D721Med (cell line): ENCODE measurements around the gene RBM8A.
A peak's percentile ranks its signal among the peaks of the same experiment; 100 is the strongest.

Source experiments
- DNase-seq: peaks from one replicate; pipeline ENCODE4 v3.0.0; 2011; ENCODE audit warnings: low spot score; ENCODE audit not compliant: insufficient read length
- FAIRE-seq: peaks from 2 replicates; lab custom pipeline; 2011; peaks lifted over from hg19 to GRCh38; lab: Jason Lieb, UNC
- TF ChIP-seq, protein P1 (sequence below): IDR thresholded peaks from 2 replicates; pipeline ENCODE4 v1.5.1; 2012; ENCODE audit warnings: mild to moderate bottlenecking, control low read depth; ENCODE audit not compliant: insufficient read depth; ENCODE audit errors: missing control alignments

The RBM8A gene

DNA sequence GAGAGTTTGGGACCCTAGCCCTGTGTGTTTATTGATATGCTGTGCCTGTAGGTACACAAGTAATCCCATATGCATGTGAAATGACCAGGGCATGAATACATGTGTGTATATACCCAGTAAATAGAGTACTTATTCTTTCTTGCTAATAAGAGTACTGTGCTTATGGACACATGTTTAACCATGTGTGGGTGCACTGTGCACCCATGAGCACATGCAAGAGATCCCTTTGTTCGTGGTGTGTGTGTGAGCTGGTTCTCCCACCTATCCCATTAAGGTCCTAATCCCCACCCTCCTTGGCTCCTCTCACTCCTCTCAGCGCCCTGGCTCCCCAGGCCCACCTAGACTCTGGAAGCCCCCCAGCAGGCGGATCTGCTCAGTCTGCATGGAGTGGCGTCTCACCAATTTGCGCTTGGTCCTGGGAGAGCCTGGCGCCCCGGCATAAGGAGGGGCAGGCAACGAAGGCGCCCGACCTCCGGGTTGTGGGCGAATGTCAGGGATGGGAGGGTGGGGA is 32.7 kb upstream of the RBM8A start:
- FAIRE-seq (no peak), DNase-seq (no peak)
- TF ChIP-seq, protein P1, sequence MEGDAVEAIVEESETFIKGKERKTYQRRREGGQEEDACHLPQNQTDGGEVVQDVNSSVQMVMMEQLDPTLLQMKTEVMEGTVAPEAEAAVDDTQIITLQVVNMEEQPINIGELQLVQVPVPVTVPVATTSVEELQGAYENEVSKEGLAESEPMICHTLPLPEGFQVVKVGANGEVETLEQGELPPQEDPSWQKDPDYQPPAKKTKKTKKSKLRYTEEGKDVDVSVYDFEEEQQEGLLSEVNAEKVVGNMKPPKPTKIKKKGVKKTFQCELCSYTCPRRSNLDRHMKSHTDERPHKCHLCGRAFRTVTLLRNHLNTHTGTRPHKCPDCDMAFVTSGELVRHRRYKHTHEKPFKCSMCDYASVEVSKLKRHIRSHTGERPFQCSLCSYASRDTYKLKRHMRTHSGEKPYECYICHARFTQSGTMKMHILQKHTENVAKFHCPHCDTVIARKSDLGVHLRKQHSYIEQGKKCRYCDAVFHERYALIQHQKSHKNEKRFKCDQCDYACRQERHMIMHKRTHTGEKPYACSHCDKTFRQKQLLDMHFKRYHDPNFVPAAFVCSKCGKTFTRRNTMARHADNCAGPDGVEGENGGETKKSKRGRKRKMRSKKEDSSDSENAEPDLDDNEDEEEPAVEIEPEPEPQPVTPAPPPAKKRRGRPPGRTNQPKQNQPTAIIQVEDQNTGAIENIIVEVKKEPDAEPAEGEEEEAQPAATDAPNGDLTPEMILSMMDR: no peak

DNA sequence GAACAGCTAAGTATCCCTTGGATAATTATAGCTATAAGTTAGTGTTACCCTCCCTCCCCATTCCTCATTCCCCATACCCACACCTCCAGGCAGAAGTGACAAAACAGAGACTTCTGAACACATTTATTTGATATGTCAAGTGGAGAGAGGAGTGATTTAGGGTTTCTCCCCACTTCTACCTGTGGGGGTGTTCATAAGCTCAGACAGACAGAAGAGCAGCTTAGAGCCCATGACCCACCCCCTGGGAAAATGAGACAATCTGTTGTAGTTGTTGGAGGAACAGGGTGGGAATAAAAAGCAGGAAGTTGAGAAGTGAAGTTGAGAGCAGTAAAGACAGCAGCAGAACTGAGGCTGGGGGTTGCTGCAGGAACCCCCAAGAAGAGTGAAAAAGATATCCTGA is 32.0 kb upstream of the RBM8A start:
- FAIRE-seq (no peak), DNase-seq (no peak)
- TF ChIP-seq, protein P1: no peak

DNA sequence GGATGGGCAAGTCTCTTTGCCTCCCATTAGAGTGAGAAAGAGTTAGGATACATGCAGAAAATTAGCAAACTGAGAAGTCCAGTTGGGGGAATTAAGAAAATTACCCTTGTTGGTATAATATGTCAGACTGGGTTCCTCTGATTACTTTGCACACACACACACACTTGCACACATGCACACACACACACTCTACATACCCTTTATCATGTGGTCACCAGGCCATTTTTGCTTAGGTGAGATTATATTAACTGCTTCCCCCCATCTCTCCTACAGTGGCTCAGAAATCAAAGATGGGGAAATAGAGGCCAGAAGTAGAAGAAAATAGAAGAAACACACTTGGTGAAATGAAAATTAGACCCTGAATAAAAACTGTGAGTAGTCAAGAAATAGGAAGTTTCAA is 31.4 kb upstream of the RBM8A start:
- DNase-seq (no peak), FAIRE-seq (no peak)
- TF ChIP-seq, protein P1: no peak

DNA sequence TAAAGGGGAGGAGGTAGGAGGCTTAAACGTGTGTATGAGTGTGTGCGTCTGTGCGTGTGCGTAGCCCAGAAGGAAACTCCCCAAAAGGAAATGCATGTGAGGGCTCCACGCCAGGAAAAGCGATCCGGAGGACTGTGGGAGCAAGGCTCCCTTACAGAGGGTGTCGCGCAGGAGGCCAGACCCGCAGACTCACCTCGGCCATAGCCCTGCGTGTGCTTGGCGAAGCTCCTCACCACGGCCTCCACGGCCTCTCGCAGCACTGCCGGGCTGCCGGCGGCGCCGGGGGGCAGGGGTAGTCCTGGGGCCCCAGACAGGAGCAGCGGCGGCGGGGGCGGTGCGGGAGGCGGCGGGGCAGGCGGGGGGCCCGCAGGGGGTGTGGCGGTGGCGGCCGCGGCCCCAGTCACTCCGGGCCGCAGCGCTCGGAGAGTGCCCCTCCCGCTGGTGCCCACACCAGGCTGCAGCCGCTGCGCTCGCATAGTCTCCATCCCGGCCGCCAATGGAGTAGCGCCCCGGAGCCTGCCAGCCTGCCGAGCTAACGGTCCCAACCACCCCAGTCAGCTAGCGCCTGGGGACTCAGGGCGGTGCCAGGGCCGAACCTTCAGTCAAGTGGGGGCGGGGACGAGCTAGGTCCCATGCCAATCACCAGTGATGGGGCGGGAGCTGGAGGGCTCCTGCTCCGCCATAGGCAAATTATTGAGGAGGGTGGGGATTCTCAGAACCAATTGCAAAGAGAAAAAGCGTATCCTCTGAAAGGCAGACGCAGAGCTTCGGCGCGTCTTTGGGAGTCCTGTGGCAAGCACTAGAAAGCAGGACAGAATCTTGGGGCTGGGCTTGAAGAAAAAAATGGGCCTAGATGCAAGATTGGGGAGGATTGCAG is 30.4 kb upstream of the RBM8A start, which contains the start of gene LIX1L:
TSS of gene LIX1L (minus strand) at position 575 of the 877 bp plus-strand sequence. CDS start at position 485, 90 bp downstream.
- TF ChIP-seq, protein P1: no peak
- FAIRE-seq (no peak), DNase-seq (peak; percentile 95)

DNA sequence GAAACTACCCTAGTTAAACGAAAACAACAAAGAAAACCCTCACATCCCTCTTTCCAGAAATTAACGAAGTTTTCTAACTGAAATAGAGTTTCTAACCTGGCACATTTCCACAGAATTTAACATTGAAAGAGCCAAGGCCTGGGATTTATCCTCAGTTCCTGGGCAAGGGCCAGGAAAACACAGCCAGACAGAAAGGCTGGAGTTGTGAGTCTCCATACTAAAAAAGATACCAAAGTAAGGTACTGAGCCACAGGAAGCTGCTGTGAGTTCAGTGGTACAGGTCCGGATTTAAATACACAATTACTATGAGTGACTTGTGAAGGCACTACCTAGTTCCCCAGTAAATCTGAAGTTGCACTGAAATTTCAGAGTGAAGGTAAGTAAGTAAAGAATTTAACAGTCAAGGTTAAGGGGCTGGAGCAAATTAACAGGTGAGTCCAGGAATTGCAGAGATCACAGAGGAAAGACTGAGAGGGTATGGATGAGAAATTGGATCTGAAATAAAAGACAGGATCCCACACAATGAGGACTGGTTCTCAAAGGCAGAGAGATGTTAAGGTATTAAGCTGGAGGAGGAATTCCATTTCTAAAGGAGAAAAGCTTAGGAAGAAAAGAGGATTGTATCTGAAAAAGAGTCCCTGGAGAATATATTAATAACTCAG is 29.6 kb upstream of the RBM8A start:
- TF ChIP-seq, protein P1: no peak
- DNase-seq (no peak), FAIRE-seq (peak; percentile 11)

DNA sequence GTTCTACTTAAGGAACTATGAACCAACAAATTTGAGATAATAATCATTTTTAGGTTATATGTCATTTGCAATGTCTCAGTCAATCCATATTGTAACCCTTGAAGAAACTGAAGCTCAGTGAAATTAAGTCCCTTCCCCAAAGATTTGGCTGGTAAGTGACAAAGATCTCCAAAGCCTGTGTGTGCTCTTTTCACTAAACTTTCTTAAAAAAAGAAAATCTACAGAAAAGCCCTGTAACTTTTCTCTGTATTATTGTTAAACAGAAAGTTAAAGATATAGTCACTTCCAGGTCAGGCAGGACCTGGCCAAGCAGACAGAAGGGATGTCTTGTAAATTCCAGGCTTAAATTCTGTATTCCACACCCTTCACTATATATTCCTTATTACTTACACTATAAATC is 29.1 kb upstream of the RBM8A start:
- FAIRE-seq (no peak), DNase-seq (no peak)
- TF ChIP-seq, protein P1: no peak
